AG08396 (cell line): Measurements from ENCODE around the gene HINFP.
"Not testable (repeated sequence)": the region's sequence is repeated elsewhere in the genome, so short reads cannot be mapped to it uniquely, and the experiment has no call there.

Experiments used
- DNase-seq: peaks from one replicate; pipeline ENCODE4 v3.0.0; 2012; ENCODE audit warnings: low spot score, mixed read lengths

HINFP gene

DNA sequence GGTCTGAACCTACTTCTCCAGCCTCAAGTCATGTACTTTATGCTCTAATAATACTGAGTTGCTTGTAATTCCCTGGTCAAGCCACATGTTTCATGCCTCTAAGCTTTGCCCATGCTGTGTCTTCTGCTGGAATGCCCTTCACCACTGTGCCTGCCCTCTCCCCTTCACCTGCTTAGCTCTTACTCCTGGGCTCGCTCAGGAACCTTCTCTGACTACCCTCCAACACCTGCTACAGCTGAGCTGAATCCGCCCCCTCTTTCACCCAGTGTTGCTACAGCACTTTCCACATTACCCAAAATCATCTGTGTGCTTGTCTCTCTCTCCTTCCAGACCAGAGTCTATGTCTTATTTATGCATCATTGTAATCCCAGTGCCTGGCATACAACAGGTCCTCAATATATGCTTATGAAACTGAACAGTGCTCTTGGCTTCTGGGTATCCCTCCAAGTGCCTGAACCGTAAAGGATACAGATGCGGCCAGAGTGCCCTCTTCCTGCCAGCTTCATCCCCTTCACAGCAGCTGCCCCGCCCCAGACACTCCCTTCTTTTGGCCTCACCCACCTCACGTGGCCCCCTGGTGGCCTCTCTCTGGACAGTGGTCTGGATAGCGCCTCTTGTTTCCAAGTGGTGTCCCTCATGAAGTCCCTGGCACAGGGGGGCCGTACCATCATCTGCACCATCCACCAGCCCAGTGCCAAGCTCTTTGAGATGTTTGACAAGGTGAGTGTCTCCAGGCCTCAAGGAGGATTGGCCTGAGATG, 34.5 kb downstream of the HINFP start:
- DNase-seq, result peak; percentile 37

DNA sequence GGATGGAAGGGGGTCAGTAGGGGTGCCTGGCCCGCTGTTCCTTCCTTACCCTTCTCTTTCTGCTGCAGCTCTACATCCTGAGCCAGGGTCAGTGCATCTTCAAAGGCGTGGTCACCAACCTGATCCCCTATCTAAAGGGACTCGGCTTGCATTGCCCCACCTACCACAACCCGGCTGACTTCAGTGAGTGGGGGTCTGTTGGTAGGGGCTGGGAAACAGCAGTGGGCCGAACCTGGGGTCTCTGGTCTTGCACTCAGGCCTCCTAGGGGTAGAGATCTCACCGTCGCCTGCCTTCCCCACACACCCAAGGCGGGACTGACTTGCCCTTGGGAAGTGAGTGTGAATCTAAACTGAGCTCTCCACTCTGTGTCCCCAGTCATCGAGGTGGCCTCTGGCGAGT, 35.1 kb downstream of the HINFP start:
- no peak for DNase-seq

DNA sequence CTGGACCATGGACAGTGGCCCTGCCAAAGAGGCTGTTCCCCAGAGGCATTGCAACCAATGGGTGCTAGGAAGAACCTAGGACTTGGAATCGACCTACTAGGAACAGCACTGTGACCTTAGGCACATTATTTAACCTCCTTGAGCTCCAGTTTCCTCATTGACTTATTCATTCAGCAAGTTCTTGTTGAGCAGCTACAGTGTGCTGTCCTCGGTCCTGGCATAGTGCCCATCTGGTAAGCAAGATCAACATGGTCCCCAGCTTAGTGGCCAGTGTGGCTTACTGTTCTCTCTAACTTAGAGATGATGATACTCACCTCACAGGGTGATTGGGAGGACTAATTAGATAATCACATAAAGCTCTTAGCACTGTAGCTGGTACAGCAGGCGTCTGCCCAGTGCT, 35.7 kb downstream of the HINFP start:
- no peak for DNase-seq

DNA sequence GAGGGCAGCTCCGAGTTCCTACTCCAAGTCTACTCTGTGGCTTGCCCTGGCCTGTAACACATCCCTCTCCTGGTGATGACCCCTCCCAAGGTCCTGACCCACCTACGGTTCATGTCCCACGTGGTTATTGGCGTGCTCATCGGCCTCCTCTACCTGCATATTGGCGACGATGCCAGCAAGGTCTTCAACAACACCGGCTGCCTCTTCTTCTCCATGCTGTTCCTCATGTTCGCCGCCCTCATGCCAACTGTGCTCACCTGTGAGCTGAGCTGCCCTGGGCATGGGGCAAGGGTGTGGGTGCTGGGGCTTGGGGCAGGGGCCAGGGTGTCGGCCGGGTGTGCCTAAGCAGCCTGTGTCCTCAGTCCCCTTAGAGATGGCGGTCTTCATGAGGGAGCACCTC, 37.1 kb downstream of the HINFP start:
- no peak for DNase-seq

DNA sequence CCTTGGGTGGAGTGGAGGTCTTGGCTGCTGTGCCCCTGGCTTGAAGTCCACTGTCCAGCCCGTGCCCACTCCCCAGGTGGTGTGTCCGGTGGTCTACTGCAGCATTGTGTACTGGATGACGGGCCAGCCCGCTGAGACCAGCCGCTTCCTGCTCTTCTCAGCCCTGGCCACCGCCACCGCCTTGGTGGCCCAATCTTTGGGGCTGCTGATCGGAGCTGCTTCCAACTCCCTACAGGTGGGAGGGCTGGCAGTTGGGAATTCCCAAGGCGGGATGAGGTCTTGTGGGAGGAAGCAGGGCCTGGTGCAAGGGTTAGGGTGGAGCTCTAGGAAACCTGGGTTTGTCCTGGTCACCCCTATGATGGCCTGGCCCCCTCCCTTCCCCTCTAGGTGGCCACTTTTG, 38.8 kb downstream of the HINFP start:
- DNase-seq, result no peak

DNA sequence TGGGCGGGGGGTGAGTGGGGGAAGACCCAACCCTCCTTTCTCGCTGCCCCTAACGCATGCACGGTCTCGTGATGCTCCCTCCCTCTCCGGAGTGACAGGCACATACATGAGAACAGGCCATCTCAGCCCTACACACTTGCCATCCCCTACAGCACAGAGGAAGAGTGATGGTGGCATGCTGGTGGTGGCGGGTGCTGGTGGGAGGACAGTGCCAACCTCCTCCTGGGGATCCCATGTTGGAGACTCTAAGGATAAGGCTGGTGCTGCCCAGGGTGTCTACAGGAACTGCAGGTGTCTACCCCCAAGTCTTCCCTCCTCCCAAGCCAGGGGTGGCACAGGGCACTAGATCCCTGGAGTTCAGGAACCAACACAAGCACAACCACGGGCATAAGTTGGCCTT, 40.5 kb downstream of the HINFP start:
- no peak for DNase-seq

DNA sequence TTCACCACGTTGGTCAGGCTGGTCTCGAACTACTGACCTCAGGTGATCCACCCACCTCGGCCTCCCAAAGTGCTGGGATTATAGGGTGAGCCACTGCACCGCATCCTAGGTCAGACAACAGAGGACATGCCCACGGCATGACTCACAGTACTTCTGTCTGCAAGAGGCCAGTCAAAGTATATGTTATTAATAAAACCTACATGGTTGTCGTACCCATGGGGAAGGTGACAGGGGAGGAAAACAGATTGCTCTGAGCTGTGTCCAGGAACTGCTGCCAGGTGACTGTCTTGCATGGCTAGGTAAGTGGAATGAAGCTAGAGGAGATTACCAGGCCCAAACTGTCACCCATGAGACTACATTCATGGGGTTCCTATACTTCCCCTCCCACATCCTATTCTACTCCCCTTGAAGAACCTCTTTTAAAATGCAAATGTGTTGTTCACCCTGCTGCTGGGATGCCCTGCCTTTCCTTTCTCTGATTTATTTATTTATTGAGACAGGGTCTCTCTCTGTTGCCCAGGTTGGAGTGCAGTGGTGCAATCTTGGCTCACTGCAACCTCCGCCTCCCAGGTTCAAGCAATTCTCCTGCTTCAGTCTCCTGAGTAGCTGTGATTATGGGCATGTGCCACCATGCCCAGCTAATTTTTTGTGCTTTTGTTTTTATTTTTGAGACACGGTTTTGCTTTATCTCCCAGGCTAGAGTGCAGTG, 45.1 kb downstream of the HINFP start:
- DNase-seq, result peak; percentile 68

DNA sequence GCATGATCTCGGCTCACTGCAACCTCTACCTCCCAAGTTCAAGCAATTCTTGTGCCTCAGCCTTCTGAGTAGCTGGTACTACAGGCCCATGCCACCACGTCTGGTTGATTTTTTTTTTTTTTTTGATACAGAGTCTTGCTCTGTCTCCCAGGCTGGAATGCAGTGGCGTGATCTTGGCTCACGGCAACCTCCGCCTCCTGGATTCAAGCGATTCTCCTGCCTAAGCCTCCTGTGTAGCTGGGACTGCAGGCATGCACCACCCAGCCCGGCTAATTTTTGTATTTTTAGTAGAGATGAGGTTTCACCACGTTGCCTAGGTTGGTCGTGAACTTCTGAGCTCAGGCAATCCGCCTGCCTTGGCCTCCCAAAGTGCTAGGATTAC, 45.7 kb downstream of the HINFP start:
- DNase-seq, result not testable (repeated sequence)

DNA sequence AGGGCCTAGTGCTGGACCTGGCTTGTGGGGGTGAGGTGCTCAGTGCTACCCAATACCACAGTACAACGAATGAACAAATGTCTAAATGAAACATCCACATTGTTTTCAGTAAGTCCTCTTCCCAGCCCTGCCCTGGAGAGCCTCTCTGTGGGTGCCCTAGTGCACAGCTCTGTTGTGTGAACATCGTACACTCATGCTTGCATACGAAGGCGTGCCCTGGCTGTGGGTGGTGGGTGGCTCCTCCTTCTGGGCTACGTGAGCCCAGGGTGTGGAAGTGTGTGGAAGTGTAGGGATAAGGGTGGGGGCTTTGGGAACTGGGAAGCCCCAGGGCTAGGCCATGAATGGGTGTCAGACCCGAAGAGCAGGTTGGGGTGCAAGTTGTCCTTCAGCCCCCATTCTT, 46.6 kb downstream of the HINFP start:
- no peak for DNase-seq

DNA sequence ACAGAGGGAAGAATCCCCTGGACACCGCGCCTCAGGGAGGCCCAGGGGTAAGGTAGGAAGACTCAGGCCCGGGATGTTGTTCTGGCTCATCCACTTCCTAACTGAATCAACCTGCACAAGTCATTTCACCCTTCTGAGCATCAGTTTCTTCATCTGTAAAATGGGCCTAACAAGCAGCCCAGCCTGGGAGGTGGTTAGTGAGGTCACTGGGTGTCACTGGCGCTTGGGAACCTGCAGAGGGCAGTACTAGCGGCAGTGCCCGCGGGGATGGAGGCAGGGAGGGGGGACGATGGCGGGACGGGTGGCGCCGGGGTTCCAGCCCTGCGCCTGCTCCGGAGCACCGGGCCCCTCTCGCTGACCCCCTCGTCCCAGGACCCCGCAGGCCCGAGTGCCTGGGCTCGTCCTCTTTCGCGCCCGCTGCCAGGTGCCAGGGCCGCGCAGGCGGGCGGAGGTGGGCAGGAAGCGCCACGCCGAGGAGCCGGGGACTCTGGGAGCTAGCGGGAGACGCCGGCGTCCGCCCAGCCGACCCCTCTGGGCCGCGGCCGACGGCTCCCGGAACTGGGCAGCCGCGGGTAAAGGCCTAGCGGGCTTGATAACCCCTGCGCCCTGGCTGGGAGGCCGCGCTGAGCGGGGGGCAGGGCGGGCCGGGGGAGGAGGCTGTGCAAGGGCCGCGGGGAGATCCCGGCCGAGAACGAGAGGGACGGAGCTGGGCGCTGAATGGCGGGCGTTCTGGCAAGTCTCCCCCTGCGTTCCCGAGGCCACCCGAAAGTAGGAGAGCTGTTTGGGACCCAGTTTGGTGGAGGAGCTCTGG, 47.3 kb downstream of the HINFP start, which contains the start of gene NLRX1:
NLRX1 (plus strand) TSS at position 255 of the 811 bp plus-strand sequence. CDS start 2,679 bp downstream, outside the sequence.
- peak; percentile 97 for DNase-seq

DNA sequence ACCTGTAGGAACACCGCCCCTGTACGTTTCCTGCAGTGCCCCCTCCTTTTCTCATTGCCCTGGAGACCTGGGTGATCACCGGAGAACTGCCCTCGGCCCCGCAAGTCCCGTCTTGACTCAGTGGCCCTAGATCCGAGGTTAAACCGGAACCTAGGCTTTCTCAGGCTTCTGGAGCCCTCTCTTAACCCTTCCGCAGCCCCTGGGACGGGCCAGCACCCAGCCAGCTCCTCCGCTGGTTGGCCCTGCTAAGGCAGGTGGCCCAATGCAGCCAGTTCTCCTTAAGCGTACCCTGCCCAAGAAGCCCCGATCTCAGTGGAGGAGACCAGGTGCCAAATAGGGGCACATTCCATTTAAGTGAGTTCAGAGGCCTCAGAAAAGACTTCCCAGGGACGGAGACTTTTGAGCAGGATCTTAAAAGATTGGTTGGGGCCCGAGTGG, 47.9 kb downstream of the HINFP start:
- peak; percentile 58 for DNase-seq

DNA sequence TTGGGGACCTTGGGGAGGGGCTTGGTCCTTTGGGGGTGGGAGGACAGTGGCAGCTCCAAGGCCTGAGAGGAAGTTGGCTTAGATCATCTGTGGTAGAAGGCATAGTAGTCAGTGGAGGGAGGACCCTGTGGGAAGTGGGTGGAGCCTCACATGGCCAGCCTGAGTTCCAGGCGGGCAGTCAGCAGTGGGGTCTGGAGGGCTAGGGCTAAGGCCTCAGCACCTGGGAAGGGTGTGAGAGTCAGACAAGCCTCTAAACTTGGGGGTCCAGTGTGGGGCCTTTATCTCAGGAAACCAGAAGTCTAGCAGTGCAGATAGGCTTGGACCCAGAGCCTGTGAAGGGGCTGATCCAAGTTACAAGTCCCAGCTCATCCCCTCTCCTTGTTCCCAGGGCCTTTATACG, 51.1 kb downstream of the HINFP start:
- DNase-seq, result no peak

DNA sequence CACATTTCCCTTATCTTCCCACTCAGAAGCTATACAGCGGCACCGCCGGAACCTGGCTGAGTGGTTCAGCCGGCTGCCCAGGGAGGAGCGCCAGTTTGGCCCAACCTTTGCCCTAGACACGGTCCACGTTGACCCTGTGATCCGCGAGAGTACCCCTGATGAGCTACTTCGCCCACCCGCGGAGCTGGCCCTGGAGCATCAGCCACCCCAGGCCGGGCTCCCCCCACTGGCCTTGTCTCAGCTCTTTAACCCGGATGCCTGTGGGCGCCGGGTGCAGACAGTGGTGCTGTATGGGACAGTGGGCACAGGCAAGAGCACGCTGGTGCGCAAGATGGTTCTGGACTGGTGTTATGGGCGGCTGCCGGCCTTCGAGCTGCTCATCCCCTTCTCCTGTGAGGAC, 52.1 kb downstream of the HINFP start:
- DNase-seq, result no peak

DNA sequence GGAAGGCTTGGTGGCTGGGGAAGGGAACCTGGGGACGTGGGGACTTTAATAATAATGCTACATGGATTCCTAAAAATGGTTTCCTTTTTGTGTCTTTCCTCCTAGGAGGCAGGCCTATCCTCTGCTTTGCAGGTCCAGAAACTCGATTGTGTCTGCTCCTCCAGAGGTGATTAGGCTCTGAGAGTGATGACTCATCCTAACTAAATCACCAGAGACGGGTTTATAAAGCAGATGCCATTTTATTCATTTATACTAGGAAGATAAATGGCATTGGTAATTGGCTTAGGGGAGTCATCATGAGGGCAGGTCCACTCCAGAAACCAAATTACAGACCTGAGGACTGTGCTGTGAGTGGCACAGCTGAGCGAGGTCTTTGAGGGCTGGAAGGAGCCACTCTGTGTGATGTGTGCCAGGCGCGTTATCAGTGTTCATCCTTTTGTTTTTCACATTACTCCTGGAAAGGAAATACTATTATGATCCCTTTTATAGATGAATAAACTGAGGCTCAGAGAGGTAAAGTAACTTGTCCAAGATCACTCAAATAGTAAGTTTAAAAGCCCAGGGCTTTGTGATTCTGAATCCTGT, 54.2 kb downstream of the HINFP start:
- peak; percentile 58 for DNase-seq

DNA sequence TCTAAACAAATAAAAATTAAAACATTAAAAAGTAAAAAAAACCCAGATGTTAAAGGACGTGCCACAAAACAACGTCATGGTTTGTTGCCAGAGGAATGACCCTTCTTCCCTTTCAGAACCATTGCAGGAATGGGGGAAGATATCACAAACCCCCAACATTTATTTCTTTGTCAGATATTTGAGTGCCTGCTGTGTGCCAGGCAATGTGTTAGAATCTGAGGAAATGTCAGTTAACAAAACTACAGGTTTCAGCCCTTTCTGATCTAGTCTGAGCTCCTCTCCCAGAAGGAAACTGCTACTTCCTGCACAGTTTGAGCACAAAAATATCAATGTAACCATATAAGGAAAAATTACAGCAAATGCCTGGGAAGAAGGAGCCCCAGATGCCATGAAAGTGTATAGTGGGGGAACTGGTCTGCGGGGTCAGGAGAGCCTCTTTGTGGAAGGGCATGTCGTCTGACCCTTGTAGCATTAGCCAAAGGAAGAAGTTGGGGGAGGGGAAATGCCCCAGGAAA, 56.8 kb downstream of the HINFP start:
- DNase-seq, result no peak

DNA sequence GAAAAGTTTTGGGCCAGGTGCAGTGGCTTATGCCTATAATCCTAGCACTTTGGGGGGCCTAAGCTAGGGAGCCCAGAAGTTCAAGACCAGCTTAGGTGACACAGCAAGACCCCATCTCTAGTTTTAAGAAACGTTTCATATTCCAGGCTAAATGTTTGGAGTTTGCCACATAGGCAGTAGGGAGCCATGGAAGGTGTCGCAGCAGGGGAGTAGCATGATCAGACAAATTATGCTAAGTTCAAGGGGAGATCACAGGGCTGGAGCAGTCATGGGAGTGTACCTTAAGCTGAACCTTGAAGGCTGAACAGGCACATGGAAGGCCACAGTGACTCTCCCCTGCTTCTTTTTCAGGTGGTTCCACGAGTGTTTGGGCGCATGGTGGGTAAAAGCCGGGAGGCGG, 58.0 kb downstream of the HINFP start:
- DNase-seq, result no peak

DNA sequence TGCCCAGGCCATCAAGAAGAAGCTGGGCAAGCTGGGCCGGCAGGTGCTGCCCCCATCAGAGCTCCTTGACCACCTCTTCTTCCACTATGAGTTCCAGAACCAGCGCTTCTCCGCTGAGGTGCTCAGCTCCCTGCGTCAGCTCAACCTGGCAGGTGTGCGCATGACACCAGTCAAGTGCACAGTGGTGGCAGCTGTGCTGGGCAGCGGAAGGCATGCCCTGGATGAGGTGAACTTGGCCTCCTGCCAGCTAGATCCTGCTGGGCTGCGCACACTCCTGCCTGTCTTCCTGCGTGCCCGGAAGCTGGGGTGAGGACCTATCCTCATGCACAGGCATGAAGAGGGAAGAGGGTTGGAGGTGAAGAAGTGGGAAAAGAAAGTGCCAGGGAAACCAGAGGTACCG, 58.6 kb downstream of the HINFP start:
- DNase-seq, result no peak

DNA sequence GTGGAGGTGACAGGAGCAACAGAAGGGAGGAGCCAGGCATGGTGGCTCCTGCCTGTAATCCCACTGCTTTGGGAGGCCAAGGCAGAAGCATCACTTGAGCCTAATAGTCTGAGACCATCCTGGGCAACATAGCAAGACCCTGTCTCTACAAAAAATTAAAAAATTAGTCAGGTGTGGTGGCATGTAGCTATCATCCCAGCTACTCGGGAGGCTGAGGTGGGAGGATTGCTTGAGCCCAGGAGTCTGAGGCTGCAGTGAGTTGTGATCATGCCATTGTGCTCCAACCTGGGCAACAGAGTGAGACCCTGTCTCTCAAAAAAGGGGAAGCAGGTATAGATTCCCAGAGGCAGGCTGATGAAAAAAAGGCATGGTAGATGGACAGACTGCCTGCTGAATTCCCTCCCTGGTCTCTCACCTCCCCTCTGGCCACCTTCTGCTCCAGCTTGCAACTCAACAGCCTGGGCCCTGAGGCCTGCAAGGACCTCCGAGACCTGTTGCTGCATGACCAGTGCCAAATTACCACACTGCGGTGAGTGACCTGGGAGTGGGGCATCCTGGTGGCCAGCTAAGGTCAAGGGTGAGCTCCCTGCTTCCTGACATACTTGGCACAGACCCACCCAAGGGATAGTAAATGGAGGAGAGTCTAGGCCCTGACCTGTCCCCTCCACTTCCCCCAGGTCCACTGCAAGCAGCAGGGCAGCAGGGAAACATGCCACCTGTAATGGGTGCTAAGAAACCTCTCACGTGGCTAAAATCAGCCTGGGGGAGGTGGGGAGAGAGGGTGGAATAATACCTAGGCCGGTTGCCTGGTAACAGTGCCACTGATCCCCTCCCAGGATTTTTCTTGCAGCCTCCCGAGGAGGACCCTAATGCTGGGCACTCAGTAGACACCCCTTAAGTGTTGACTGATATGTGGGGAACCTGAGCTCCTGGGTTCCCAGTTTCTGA, 59.6 kb downstream of the HINFP start:
- no peak for DNase-seq

DNA sequence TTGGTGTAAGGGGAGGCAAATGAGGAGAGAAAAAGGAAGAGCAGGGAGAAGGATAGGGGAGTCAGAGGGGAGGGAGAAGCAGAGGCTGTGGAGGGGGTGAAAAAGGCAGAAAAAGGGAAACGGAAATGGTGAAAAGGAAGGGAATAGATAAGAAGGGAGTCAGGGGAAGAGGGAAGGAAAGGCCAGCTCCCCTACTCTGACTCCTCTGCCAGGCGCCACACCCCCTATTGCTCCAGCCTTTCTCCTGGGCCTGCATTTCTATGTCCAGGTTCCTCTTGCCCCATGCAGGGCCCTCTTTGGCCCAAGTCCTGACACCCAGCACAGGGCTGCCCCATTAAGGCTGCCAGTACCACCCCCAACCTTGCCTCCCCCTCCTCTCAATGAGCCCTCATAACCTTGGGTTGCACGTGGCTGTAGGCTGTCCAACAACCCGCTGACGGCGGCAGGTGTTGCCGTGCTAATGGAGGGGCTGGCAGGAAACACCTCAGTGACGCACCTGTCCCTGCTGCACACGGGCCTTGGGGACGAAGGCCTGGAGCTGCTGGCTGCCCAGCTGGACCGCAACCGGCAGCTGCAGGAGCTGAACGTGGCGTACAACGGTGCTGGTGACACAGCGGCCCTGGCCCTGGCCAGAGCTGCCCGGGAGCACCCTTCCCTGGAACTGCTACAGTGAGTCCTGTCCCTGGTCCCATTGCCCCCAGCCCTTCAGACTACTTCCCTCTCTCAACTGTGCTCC, 60.5 kb downstream of the HINFP start:
- no peak for DNase-seq

DNA sequence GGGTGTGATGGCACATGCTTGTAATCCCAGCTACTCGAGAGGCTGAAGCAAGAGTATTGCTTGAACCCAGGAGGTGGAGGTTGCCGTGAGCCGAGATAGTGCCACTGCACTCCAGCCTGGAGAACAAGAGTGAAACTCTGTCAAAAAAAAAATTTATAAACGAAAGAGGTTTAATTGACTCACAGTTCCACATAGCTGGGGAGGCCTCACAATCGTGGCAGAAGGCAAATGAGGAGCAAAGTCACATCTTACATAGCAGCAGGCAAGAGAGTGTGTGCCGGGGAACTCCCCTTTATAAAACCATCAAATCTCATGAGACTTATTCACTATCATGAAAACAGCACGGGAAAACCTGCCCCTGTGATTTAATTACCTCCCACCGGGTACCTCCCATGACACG, 63.0 kb downstream of the HINFP start:
- DNase-seq, result not testable (repeated sequence)
